GM13976 (cell line): ENCODE measurements around the gene USP49.

Experiments used
- DNase-seq: peaks from one replicate; pipeline ENCODE4 v3.0.0; 2012; ENCODE audit warnings: low spot score
- in situ Hi-C: fragments of 300-500 bp; cut with MboI; formaldehyde crosslinking; loops from one replicate; pipeline ENCODE4 v1.12.0; 2022; ENCODE audit warnings: low sequenced_read_pairs, mixed read lengths, inconsistent platforms; ENCODE audit not compliant: unreplicated experiment
- TF ChIP-seq, protein P1 (sequence below): IDR thresholded peaks from 2 replicates; pipeline ENCODE4 v1.5.1; 2012; ENCODE audit warnings: borderline replicate concordance, mild to moderate bottlenecking; ENCODE audit not compliant: insufficient read depth; ENCODE audit errors: extremely low read depth, missing control alignments, control extremely low read depth

The USP49 gene

DNA sequence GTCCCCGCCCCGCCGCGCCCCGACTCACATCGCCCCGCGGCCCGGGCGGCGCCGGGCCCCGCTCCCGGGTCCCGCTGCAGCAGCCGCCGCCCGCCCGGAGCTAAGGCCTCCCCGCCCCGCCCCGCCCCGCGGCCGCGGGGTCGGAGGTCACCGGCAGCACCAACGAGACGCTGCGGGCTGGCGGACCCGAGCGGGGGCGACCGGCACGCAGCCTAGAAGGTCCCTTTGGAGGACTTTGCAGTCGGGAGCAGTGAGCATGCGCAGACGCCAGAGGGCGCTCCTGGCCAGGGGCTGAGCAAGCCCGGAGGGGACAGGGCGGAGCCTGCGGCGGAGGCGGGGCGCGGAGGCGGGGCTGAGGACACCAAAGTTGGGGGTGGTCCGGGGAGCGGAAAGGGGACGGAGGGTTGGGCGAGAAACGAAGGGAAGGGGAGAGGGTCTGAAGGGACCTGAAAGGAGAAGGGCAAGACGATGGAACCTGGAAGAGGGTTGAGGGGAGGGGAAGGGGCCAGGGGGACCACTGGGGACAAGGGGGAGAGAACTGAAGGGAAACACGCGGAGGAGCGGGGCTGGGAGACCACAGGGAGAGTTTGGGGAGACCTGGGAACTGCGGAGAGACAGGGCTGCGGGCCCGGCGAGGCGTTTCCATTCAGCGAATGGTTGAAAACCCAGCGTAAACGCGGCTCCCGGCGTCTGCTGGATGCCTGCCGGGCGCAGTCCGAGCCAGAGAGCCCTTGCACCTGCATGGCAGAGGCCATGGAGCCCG lies 115.2 kb downstream of the USP49 start, which contains the start of gene FRS3:
TSS of gene FRS3 (minus strand) at position 113 of the 763 bp plus-strand sequence. CDS start 2,913 bp downstream, outside the sequence.
- peak; percentile 99 for DNase-seq
- in situ Hi-C loops = no loop called here
- TF ChIP-seq, protein P1, sequence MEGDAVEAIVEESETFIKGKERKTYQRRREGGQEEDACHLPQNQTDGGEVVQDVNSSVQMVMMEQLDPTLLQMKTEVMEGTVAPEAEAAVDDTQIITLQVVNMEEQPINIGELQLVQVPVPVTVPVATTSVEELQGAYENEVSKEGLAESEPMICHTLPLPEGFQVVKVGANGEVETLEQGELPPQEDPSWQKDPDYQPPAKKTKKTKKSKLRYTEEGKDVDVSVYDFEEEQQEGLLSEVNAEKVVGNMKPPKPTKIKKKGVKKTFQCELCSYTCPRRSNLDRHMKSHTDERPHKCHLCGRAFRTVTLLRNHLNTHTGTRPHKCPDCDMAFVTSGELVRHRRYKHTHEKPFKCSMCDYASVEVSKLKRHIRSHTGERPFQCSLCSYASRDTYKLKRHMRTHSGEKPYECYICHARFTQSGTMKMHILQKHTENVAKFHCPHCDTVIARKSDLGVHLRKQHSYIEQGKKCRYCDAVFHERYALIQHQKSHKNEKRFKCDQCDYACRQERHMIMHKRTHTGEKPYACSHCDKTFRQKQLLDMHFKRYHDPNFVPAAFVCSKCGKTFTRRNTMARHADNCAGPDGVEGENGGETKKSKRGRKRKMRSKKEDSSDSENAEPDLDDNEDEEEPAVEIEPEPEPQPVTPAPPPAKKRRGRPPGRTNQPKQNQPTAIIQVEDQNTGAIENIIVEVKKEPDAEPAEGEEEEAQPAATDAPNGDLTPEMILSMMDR = peak; percentile 97

DNA sequence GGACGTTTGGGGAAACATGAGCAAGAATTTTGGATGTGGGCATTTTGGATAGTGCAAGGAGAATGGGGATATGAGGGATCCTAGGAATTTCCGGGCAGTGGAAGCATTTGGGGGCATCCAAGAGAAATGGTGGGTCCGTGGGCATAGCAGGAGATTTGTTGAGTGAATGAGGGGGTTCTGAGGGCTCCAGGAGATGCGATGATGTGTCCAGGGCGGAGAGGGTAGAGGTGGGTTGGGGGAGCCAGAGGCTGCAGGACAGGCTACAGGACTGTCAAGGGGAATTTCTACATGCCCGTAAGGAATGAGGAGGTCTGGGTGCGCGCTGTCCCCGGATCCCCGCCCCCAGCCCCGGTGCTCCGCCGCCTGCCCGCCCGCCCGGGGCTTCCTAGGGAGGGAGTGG lies 115.8 kb downstream of the USP49 start:
- TF ChIP-seq, protein P1 = no peak
- in situ Hi-C loops = no loop called here
- no peak for DNase-seq

DNA sequence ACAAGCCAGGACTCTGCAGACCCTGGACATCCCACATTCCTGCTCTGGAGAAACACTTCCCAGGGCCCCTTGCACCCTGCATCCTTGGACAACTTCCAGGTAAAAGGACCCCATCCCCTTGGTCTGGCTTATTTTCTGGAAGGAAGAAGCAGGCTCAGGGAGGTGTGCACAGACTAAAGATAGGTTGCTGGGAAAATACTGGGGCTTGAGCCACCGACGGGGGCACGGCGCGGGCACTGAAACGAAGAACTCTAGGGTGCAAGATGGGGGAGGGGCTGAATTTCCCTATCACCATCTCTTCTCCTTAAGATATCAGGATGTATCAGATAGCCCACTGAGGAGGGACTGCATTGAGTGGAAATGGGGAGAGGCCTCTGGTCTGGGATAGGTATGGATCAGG lies 116.3 kb downstream of the USP49 start:
- in situ Hi-C loops = no loop called here
- no peak for DNase-seq
- TF ChIP-seq, protein P1 = no peak

DNA sequence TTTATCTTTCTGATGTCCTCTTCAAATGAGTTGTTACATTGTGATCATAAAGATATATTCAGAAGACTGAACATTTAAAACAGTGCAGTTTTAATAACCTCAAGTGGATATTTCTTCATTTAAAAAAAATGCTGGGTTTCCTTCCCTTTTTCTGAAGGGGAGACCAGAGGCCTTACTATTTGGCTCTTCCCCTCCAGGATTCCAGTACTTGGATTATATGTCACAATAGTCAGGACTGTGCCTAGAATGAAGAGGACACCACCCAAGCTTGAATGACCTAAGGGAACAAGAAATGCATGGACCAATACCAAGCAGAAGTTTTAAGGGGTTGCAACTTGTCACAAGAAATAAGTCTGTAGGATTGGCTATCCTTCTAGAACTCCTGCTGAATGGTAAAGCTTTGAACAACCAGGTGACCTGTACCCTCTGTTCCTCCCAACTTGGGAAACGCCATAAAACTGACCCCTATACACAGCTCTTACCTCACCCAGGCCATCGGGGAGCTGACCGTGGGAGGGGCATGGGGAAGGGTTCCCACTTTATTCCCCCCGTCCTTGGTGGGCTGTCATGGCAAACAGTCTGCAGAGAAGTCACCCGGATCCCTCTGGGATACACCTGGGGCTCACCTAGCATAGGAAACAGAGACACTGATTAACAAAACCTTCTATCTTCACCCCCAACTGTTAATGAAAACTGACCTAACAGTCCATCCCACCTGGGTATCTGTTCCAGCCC lies 117.5 kb downstream of the USP49 start:
- TF ChIP-seq, protein P1 = no peak
- no peak for DNase-seq
- in situ Hi-C loops = no loop called here

DNA sequence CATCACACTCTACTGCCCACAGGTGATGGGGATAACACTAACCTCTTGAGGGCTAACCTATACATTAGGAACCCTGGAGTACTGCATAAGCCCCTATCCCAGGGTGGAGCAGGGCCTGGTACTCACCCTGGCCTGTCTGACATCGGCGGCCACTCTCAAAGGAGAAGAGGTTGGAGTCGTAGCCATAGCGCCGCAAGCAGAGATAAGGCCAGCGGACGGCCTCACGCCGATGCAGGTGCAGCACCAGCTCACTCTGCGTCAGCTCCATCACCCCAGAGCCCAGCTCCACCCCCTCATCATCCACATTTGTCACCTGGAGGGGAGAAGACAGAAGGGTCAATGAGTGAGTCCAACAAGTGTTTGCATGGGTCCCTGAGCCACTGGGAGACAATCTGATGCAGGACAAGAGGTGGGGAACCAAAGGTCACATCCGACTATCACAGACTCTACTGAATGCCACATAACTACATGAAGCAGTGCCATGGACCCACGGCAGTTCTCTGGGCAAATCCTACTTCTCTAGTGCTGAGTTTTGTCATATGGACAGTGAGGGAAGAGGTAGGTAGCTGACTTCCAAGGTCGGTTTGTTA lies 119.8 kb downstream of the USP49 start:
- in situ Hi-C loops = no loop called here
- no peak for DNase-seq
- TF ChIP-seq, protein P1 = no peak

DNA sequence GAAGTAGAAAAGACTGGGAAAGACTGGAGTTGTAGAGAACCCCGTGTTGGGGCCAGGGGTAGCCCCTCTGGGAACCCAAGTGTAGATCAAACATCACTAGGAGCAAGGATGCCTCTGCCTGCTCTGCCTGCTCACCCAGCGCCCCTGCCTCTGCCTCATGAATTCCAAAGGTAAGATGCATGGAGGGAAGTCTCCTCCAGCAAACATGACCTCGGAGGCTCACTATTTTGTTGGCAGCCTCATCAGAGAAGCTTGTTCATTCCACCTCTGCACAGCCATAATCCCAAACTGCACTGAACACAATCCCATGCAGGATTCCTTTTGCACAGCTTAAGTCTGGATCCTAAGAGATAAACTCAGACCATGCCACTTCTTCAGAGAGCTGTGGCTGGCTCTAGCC lies 120.3 kb downstream of the USP49 start:
- TF ChIP-seq, protein P1 = no peak
- in situ Hi-C loops = no loop called here
- no peak for DNase-seq
